ENCODE data around the gene ZNF549. TPM values are rescaled to one million over a fixed set of nuclear protein-coding genes. Genes with fewer than 3 reads are reported as not detected.

ZNF549 gene
- total and polyA plus RNA-seq, 2 of the 13 experiments (the other 11 are each of a cell fraction or from before 2014, with no cell fraction given) = 2.8 to 6.4 TPM

GRCh38 chr19:57527136-57527881, at the start of gene ZNF549 (continued):
- TF ChIP-seq AHDC1 (CRISPR knock-in tag; IDR thresholded peaks at IDR 0.05; ENCODE audit: borderline replicate concordance) = no peak
- peak; percentile 52; the same call in 1 of the 2 replicates for TF ChIP-seq CSRNP1 (CRISPR knock-in tag; IDR thresholded peaks at IDR 0.05)
- TF ChIP-seq NCOA2 (CRISPR knock-in tag; IDR thresholded peaks at IDR 0.05) = peak; percentile 25; the same call in 1 of the 2 replicates
- TF ChIP-seq CENPX (CRISPR knock-in tag; IDR thresholded peaks at IDR 0.05) = no peak
- TF ChIP-seq HDAC6 (IDR thresholded peaks at IDR 0.05; ENCODE audit: low read depth, low read length) = no peak
- peak; percentile 54 for TF ChIP-seq SIN3B (IDR thresholded peaks at IDR 0.05; ENCODE audit: low read length)
- TF ChIP-seq ZSCAN21 (CRISPR knock-in tag; IDR thresholded peaks at IDR 0.05; ENCODE audit: borderline replicate concordance) = peak; percentile 82
- TF ChIP-seq CCDC6 (CRISPR knock-in tag; IDR thresholded peaks at IDR 0.05) = peak; percentile 50; the same call in 1 of the 2 replicates
- TF ChIP-seq ZNF251 (CRISPR knock-in tag; IDR thresholded peaks at IDR 0.05) = no peak
- TF ChIP-seq PAWR (CRISPR knock-in tag; IDR thresholded peaks at IDR 0.05; ENCODE audit: borderline replicate concordance) = no peak
- TF ChIP-seq SP2 (CRISPR knock-in tag; IDR thresholded peaks at IDR 0.05) = peak; percentile 82
- no peak for TF ChIP-seq ZNF256 (CRISPR knock-in tag; conservative IDR thresholded peaks at IDR 0.05)
- no peak for TF ChIP-seq ZNF451 (CRISPR knock-in tag; IDR thresholded peaks at IDR 0.05)
- TF ChIP-seq ZBTB34 (CRISPR knock-in tag; IDR thresholded peaks at IDR 0.05) = peak; percentile 46; the same call in 1 of the 2 replicates
- 0 out of 2 replicates have a peak, but pooled peaks have one; percentile 20 for TF ChIP-seq SRF (IDR thresholded peaks at IDR 0.05; ENCODE audit: low read depth, low read length)
- TF ChIP-seq SP4 (CRISPR knock-in tag; IDR thresholded peaks at IDR 0.05) = peak; percentile 81
- 0 out of 2 replicates have a peak, but pooled peaks have one; percentile 40 for TF ChIP-seq ZSCAN5A (CRISPR knock-in tag; IDR thresholded peaks at IDR 0.05; ENCODE audit: borderline replicate concordance)
- TF ChIP-seq KLF16 (CRISPR knock-in tag; IDR thresholded peaks at IDR 0.05) = peak in 1 of 2 experiments; percentile 69; a peak in 2 of 4 replicates
- peak; percentile 93 for TF ChIP-seq HOXA3 (CRISPR knock-in tag; IDR thresholded peaks at IDR 0.05)

All from HepG2 (cell line).